Thymus (tissue), 2 donors: ENCODE measurements around the gene CRB1. TPM values are rescaled to one million over a fixed set of nuclear protein-coding genes. Genes with fewer than 3 reads are reported as not detected.

Experiments
- polyA plus RNA-seq: library from polyadenylated mRNA; stranded (reverse); fragments of 200-250 nt; gene quantifications from one replicate; pipeline ENCODE4 v1.2.3, GENCODE V29; 2013
- total RNA-seq: library from RNA; stranded (reverse); fragments of 120-200 nt; gene quantifications from one replicate; pipeline ENCODE4 v1.2.4, GENCODE V29; 2013
- donor health status: healthy.

CRB1 gene
- total and polyA plus RNA-seq, 2 donors: 0.19 to 0.41 TPM

Other genes with a start within 250 kb of the CRB1 start
- gene F13B, start 201.0 kb upstream of the CRB1 start, total RNA-seq: under 0.01 TPM
- 0.05 TPM for gene F13B, start 201.0 kb upstream of the CRB1 start, polyA plus RNA-seq
- 39.7 TPM for gene ASPM, start 121.6 kb upstream of the CRB1 start, total RNA-seq
- gene ASPM, start 121.6 kb upstream of the CRB1 start, polyA plus RNA-seq: 9.6 TPM
- 9.4 TPM for gene ZBTB41, start 67.0 kb upstream of the CRB1 start, total RNA-seq
- 6.4 TPM for gene ZBTB41, start 67.0 kb upstream of the CRB1 start, polyA plus RNA-seq